ENCODE results near the gene ASTN2.

DNA sequence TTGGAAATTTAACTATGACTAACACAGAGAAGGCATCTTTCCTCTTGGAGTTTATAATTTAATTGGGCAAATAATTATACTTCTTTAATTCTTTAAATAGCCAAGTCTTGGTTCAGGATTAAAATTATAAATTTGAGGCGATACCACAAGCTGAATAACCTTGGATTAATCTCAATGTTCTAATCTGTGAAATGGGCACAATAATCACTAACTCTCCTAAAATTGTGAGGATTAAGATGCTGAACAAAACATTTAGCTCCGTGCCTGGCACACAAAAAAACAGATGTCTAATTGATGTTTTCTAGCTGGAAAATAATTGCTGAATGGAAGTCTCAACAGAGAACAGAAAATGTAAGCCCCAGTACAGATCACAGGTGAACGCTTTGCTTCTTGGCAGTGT is 797.5 kb downstream of the ASTN2 start:
- TF ChIP-seq POLR2AphosphoS5 (IDR thresholded peaks at IDR 0.05; ENCODE audit: low read depth, low read length), result no peak
- TF ChIP-seq SIN3A (IDR thresholded peaks at IDR 0.05; ENCODE audit: borderline replicate concordance, insufficient read depth, low read length), result no peak

All from PFSK-1 (cell line).